ENCODE data around the gene THBS3.
"Not testable (repeated sequence)": the region's sequence is repeated elsewhere in the genome, so short reads cannot be mapped to it uniquely, and the experiment has no call there.

THBS3 gene

GRCh38 chr1:155207806-155208540 is at the start of gene THBS3:
THBS3 (minus strand) TSS chr1:155207897; CDS start chr1:155207876, 21 bp downstream.
- DNase-seq = peak; percentile 74 to 75

GRCh38 chr1:155256058-155256852 is 48.6 kb upstream of the THBS3 start:
- no peak for DNase-seq

GRCh38 chr1:155255243-155256007 is 47.7 kb upstream of the THBS3 start, which contains the start of gene ENTREP3:
ENTREP3 (minus strand) TSS chr1:155255483; CDS start chr1:155254877, 606 bp downstream.
- DNase-seq = peak; percentile 90

GRCh38 chr1:155254714-155255242 is 47.1 kb upstream of the THBS3 start:
- peak in 1 of 2 experiments; percentile 29 for DNase-seq

- DNase-seq = no peak
Measured at GRCh38 chr1:155254228-155254713, 46.6 kb upstream of the THBS3 start.

- no peak for DNase-seq
Measured at GRCh38 chr1:155253797-155254196, 46.1 kb upstream of the THBS3 start.

GRCh38 chr1:155253208-155253607 is 45.5 kb upstream of the THBS3 start:
- DNase-seq = no peak

- DNase-seq = no peak
Measured at GRCh38 chr1:155251566-155251965, 43.9 kb upstream of the THBS3 start.

GRCh38 chr1:155250633-155251449 is 43.1 kb upstream of the THBS3 start:
- DNase-seq = peak; percentile 95 to 96

- no peak for DNase-seq
Measured at GRCh38 chr1:155250246-155250632, 42.5 kb upstream of the THBS3 start.

- DNase-seq = no peak
Measured at GRCh38 chr1:155247667-155248553, 40.2 kb upstream of the THBS3 start.

GRCh38 chr1:155246796-155247195 is 39.1 kb upstream of the THBS3 start:
- not testable (repeated sequence) for DNase-seq

GRCh38 chr1:155245163-155245524 is 37.4 kb upstream of the THBS3 start:
- DNase-seq = no peak

- DNase-seq = peak; percentile 98
Measured at GRCh38 chr1:155244368-155245162, 36.9 kb upstream of the THBS3 start.

- no peak for DNase-seq
Measured at GRCh38 chr1:155242805-155243358, 35.2 kb upstream of the THBS3 start.

- no peak for DNase-seq
Measured at GRCh38 chr1:155241841-155242264, 34.2 kb upstream of the THBS3 start.

- peak; percentile 62 to 89 for DNase-seq
Measured at GRCh38 chr1:155241069-155241679, 33.5 kb upstream of the THBS3 start.

GRCh38 chr1:155236451-155236850 is 28.8 kb upstream of the THBS3 start:
- DNase-seq = no peak

- DNase-seq = not testable (repeated sequence)
Measured at GRCh38 chr1:155235375-155235774, 27.7 kb upstream of the THBS3 start.
